Measurements from ENCODE around the gene C2CD5.

The C2CD5 gene

GRCh38 chr12:22409377-22410164 lies 134.8 kb downstream of the C2CD5 start:
- no peak for DNase-seq

DNA sequence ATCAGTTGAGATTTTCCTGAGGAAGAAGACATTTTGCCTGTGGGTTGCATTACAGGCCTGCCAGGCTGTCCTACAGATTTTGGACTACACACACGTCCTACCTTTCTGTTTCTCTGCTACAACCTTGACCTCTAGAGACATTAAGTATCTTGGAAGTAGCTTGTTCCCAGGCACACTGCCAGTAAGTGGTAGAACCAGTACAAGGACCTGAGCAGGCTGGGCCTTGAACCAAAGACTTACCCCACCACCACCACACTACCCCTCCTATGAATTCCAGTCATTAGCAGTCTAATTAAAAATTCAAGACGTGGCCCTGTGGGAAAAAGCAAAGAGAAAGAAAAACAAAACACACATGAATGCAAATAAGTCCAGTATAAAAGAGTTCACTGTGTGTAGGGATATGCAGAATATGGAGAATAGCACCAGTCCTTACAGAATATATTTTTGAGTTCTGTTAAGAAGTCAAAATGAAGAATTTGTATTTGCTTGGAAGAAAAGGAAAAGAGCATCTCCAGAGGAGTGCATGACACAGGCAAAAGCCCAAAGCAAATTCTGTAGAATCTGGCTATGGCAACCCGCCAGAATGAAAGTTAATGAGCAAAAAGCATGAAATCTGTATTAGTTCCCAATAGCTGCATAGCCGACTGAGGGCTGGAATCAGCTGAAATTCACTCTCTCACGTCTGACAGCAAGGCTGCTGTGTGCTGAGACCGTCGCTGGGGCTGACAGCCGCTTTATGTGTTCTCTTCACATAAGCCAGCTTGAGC lies 135.5 kb downstream of the C2CD5 start:
- DNase-seq, result no peak

GRCh38 chr12:22407397-22407796 lies 136.9 kb downstream of the C2CD5 start:
- DNase-seq, result no peak

- DNase-seq, result no peak
Observed at GRCh38 chr12:22406627-22407026, 137.7 kb downstream of the C2CD5 start.

- no peak for DNase-seq
Observed at GRCh38 chr12:22399464-22400180, 144.7 kb downstream of the C2CD5 start.

Data from KG1 (cell line).